ENCODE measurements around the gene TMEM108. TPM values are rescaled to one million over a fixed set of nuclear protein-coding genes. Genes with fewer than 3 reads are reported as not detected.

Gene TMEM108
- total RNA-seq, 4 donors from 2014 or later: 0.70 to 4.0 (median 1.4) TPM

DNA sequence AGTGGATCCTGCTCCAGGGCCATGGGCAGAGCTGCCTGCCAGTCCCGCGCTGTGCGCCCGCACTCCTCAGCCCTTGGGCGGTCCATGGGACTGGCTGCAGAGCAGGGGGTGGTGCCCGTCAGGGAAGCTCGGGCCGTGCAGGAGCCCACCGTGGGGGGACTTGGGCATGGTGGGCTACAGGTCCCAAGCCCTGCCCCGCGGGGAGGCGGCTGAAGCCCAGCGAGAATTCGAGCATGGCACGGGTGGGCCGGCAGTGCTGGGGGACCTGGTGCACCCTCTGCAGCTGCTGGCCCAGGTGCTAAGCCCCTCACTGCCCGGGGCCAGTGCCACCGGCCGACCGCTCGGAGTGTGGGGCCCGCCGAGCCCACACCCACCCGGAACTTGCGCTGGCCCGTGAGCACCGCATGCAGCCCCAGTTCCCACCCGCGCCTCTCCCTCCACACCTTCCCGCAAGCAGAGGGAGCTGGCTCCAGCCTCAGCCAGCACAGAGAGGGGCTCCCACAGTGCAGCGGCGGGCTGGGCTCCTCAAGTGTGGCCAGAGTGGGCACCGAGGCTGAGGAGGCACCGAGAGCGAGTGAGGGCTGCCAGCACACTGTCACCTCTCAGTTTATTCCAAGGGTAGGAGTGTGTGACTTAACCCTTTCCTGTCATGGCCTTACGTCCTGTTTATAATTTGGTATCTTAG is 129.3 kb downstream of the TMEM108 start:
- no peak overlapping the region for H3K27ac ChIP-seq
- no peaks in the 10 kb centered on the region for H3K27me3 ChIP-seq
- 100% methylated on average over 10 of the region's 36 CpGs for WGBS
- H3K9me3 ChIP-seq: no peaks in the 10 kb centered on the region
- H3K36me3 ChIP-seq: no peaks in the 10 kb centered on the region
- TF ChIP-seq POLR2AphosphoS5 (IDR thresholded peaks at IDR 0.05): no peak
- TF ChIP-seq POLR2A (IDR thresholded peaks at IDR 0.05): no peak
- TF ChIP-seq, protein P1, sequence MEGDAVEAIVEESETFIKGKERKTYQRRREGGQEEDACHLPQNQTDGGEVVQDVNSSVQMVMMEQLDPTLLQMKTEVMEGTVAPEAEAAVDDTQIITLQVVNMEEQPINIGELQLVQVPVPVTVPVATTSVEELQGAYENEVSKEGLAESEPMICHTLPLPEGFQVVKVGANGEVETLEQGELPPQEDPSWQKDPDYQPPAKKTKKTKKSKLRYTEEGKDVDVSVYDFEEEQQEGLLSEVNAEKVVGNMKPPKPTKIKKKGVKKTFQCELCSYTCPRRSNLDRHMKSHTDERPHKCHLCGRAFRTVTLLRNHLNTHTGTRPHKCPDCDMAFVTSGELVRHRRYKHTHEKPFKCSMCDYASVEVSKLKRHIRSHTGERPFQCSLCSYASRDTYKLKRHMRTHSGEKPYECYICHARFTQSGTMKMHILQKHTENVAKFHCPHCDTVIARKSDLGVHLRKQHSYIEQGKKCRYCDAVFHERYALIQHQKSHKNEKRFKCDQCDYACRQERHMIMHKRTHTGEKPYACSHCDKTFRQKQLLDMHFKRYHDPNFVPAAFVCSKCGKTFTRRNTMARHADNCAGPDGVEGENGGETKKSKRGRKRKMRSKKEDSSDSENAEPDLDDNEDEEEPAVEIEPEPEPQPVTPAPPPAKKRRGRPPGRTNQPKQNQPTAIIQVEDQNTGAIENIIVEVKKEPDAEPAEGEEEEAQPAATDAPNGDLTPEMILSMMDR (IDR thresholded peaks at IDR 0.05): no peak
- TF ChIP-seq EP300 (IDR thresholded peaks at IDR 0.05): no peak
- no peak overlapping the region for H3K4me3 ChIP-seq
- H3K4me1 ChIP-seq: no peaks in the 10 kb centered on the region
- DNase-seq (ENCODE audit: low spot score in 2 of 2): no peak

DNA sequence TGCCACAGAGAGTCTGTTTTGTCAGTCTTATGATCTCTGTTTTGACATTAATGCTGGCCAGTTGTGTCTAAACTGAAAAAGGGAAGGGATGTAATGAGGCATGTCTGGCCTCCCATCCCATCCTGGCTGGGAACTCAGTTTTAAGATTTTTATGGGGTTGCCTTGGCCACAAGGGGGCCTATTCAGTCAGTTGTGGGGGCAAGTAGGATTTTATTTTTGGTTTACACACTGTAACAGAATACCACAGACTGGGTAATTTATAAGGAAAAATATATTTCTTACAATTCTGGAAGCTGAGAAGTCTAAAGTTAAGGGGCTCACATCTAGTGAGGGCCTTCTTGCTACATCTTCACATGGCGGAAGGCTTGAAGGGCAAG is 129.8 kb downstream of the TMEM108 start:
- no peaks in the 10 kb centered on the region for H3K36me3 ChIP-seq
- no peak overlapping the region for H3K4me3 ChIP-seq
- H3K27ac ChIP-seq: no peak overlapping the region
- DNase-seq (ENCODE audit: low spot score in 2 of 2): no peak
- TF ChIP-seq POLR2A (IDR thresholded peaks at IDR 0.05): no peak
- TF ChIP-seq, protein P1 (IDR thresholded peaks at IDR 0.05): no peak
- TF ChIP-seq POLR2AphosphoS5 (IDR thresholded peaks at IDR 0.05): no peak
- no peak for TF ChIP-seq EP300 (IDR thresholded peaks at IDR 0.05)
- no peaks in the 10 kb centered on the region for H3K9me3 ChIP-seq
- 93% methylated on average over 1 of the region's 1 CpG for WGBS
- no peaks in the 10 kb centered on the region for H3K27me3 ChIP-seq
- H3K4me1 ChIP-seq: no peaks in the 10 kb centered on the region

DNA sequence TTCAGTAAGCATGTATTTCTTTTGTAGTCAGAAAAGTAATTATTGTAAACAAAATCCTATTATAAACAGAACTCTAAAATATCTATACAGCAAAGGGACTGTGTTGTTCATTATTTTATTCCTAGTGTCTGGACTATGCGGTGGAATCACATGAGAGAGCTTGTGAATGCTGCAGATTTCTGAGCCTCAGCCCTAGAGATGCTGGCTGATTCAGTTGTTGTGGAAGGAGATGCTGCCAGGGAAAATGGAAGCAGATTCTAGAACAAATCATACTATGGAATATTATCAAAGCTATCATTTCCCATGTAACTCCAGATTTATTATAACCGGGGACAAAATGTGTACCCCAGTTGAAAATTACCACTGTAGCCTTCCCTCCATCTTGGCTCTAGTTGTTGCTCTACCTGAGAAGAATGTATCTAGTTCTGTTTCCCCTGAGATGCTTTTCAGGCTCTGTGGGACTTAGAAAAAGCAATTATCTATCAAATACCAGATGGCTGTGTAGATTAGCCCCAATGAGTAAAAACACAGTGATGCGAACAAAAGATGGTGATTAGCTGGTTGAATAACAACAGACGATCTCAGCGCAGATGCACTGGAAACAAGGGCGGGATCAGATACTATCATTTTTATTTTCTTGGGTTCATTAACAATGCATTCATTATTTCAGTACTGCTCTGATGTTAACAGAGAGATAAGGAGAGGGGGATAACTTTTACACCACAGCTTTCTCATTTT is 131.3 kb downstream of the TMEM108 start:
- no peaks in the 10 kb centered on the region for H3K27me3 ChIP-seq
- no peak overlapping the region for H3K4me3 ChIP-seq
- no peaks in the 10 kb centered on the region for H3K9me3 ChIP-seq
- no peak for TF ChIP-seq POLR2A (IDR thresholded peaks at IDR 0.05)
- TF ChIP-seq, protein P1 (IDR thresholded peaks at IDR 0.05): no peak
- no peak for TF ChIP-seq EP300 (IDR thresholded peaks at IDR 0.05)
- no peak for TF ChIP-seq POLR2AphosphoS5 (IDR thresholded peaks at IDR 0.05)
- H3K27ac ChIP-seq: no peak overlapping the region
- no peaks in the 10 kb centered on the region for H3K36me3 ChIP-seq
- whole genome bisulfite sequencing: 88% methylated on average over 6 of the region's 6 CpGs
- DNase-seq (ENCODE audit: low spot score in 2 of 2): no peak
- no peaks in the 10 kb centered on the region for H3K4me1 ChIP-seq

DNA sequence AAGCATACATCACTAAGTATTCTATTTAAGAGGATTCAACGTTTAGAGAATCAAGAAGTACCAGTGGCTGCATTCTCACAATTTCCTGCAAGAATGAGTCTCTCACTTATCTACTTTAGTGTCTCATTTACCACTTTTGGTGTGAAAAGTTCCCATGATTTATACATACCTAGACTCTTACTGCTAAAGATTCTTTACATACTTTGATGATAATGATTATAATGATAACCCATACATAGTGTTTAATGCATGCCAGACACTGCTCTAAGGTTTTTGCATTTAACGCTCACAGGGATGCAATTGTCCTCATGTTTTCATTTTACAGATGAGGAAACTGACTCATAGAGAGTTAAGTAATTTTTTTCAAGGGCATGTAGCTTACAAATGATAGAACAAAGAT is 133.6 kb downstream of the TMEM108 start:
- no peaks in the 10 kb centered on the region for H3K36me3 ChIP-seq
- no peaks in the 10 kb centered on the region for H3K9me3 ChIP-seq
- no peak overlapping the region for H3K4me3 ChIP-seq
- H3K27me3 ChIP-seq: no peaks in the 10 kb centered on the region
- WGBS: 62% methylated on average over 2 of the region's 2 CpGs
- no peak for DNase-seq (ENCODE audit: low spot score in 2 of 2)
- no peak overlapping the region for H3K27ac ChIP-seq
- TF ChIP-seq POLR2AphosphoS5 (IDR thresholded peaks at IDR 0.05) (no peak), POLR2A (IDR thresholded peaks at IDR 0.05) (no peak), EP300 (IDR thresholded peaks at IDR 0.05) (no peak)
- TF ChIP-seq, protein P1 (IDR thresholded peaks at IDR 0.05): no peak
- no peaks in the 10 kb centered on the region for H3K4me1 ChIP-seq

DNA sequence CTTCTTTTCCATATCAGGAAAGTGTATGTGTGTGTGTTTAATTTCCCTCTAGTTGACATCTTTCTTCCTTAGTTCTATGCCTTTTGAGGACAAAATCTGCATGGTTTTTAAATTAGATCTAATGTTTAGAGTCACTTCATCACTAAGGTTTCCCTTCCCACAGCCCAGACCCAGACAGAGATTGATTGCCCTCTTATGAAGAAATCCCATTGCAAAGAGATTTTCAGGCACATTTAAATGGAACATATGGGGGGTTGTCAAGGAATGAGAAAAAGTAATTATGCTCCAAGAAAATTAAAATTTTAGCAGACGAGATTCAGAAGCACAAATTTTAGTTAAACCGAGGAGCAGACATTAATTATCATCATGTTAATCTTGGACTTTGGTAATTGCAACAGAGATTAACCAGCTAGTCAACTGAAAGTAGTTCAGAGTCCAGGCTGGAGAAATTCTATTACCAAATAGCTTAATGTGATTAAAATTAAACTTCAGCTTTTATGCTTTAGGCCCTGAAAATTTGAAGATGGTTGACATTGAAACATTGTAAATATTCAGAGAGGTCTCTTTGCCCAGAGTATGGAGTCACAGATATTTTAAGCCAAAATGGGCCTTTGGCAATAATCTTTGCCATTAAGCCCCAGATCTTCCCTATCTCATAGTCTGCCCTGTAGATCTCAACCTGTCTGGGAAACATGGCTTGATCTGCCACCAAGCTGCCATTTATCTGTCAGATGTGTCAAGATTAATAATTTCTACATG is 143.4 kb downstream of the TMEM108 start:
- DNase-seq (ENCODE audit: low spot score in 2 of 2): no peak
- WGBS: 93% methylated on average over 2 of the region's 2 CpGs
- no peak for TF ChIP-seq POLR2A (IDR thresholded peaks at IDR 0.05)
- no peak for TF ChIP-seq EP300 (IDR thresholded peaks at IDR 0.05)
- TF ChIP-seq, protein P1 (IDR thresholded peaks at IDR 0.05): no peak
- no peak for TF ChIP-seq POLR2AphosphoS5 (IDR thresholded peaks at IDR 0.05)
- Histone ChIP-seq H3K4me3 (no peak overlapping the region), H3K36me3 (no peaks in the 10 kb centered on the region), H3K4me1 (no peaks in the 10 kb centered on the region), H3K9me3 (no peaks in the 10 kb centered on the region), H3K27ac (no peak overlapping the region), H3K27me3 (no peaks in the 10 kb centered on the region)

All from suprapubic skin (tissue), 4 donors.